HepG2 (cell line): ENCODE measurements around the gene MIDN. TPM values are rescaled to one million over a fixed set of nuclear protein-coding genes. Genes with fewer than 3 reads are reported as not detected.

Experiments
- AGO1 ChIP-seq: fragments of 200-400 bp; formaldehyde crosslinking; IDR thresholded peaks from 2 replicates; pipeline ENCODE4 v1.6.1; 2017; ENCODE audit warnings: mild to moderate bottlenecking, low read depth, low read length, moderate library complexity; ENCODE audit not compliant: poor library complexity, severe bottlenecking
- ARNTL ChIP-seq: sonication (generic); formaldehyde crosslinking; IDR thresholded peaks from 2 replicates; pipeline ENCODE4 v1.4.0; 2020; ENCODE audit warnings: mild to moderate bottlenecking, missing genetic modification reagents
- GATAD1 ChIP-seq: IDR thresholded peaks from 2 replicates; pipeline ENCODE4 v1.6.1; 2016; ENCODE audit warnings: missing genetic modification reagents, missing compliant biosample characterization
- JUNB ChIP-seq: sonication (generic); formaldehyde crosslinking; IDR thresholded peaks from 2 replicates; pipeline ENCODE4 v1.8.0; 2022; ENCODE audit warnings: missing genetic modification reagents, mild to moderate bottlenecking, borderline replicate concordance
- NONO ChIP-seq, 2 experiments: fragments of 450-650 bp in 1 of 2; sonication (generic) in 1 of 2; formaldehyde crosslinking in 1 of 2; IDR thresholded peaks in 1 of 2; conservative IDR thresholded peaks in 1 of 2; 2 replicates each; pipeline versions ENCODE4 v1.6.1 to v1.8.0; 2017 to 2022; ENCODE audit warnings: mild to moderate bottlenecking in 1 of 2, missing genetic modification reagents in 1 of 2, moderate library complexity in 1 of 2
- SALL1 ChIP-seq: sonication (generic); formaldehyde crosslinking; IDR thresholded peaks from 2 replicates; pipeline ENCODE4 v1.8.0; 2022; ENCODE audit warnings: mild to moderate bottlenecking, missing genetic modification reagents
- SKI ChIP-seq: fragments of 450-650 bp; IDR thresholded peaks from one replicate; pipeline ENCODE4 v1.6.1; 2018; ENCODE audit warnings: mild to moderate bottlenecking; ENCODE audit not compliant: partially characterized antibody
- ZKSCAN8 ChIP-seq: IDR thresholded peaks from 2 replicates; pipeline ENCODE4 v1.6.1; 2016; ENCODE audit warnings: borderline replicate concordance, missing genetic modification reagents, missing compliant biosample characterization
- ZNF44 ChIP-seq: sonication (generic); formaldehyde crosslinking; IDR thresholded peaks from 2 replicates; pipeline ENCODE4 v1.5.1; 2020; ENCODE audit warnings: mild to moderate bottlenecking, missing genetic modification reagents
- ZNF839 ChIP-seq: sonication (generic); formaldehyde crosslinking; IDR thresholded peaks from 2 replicates; pipeline ENCODE4 v1.4.0; 2020; ENCODE audit warnings: missing genetic modification reagents, mild to moderate bottlenecking, borderline replicate concordance
- polyA plus RNA-seq, 8 experiments: library from polyadenylated mRNA; depleted of rRNA in 3 of 8; stranded (reverse) in 7 of 8; unstranded in 1 of 8; fragments of >200 nt; fragmentation: Illumina TruSeq in 4 of 8; extraction: Trizol in 4 of 8; gene quantifications; 2 replicates each; pipeline versions ENCODE4 v1.2.1 to v1.2.3, GENCODE V29; 2011 to 2016; ENCODE audit warnings: low read depth in 4 of 8, missing spikeins in 1 of 8, mixed read lengths in 1 of 8; ENCODE audit not compliant: insufficient read depth in 1 of 8
- total RNA-seq, 5 experiments: library from RNA; depleted of rRNA; stranded (reverse); fragments of >200 nt; fragmentation: Illumina TruSeq; extraction: Trizol; gene quantifications; 2 replicates each; pipeline ENCODE4 v1.2.3, GENCODE V29; 2016; ENCODE audit warnings: low read depth in 1 of 5
- TF ChIP-seq, protein P1 (sequence below): sonication (generic); formaldehyde crosslinking; IDR thresholded peaks from 2 replicates; pipeline ENCODE4 v1.4.0; 2020; ENCODE audit warnings: missing genetic modification reagents
- TF ChIP-seq, protein P2 (sequence below): sonication (generic); formaldehyde crosslinking; conservative IDR thresholded peaks from 2 replicates; pipeline ENCODE4 v1.8.0; 2022; ENCODE audit warnings: mild to moderate bottlenecking, moderate library complexity, missing genetic modification reagents
- TF ChIP-seq, protein P3 (sequence below): sonication (generic); formaldehyde crosslinking; IDR thresholded peaks from 2 replicates; pipeline ENCODE4 v1.5.1; 2020; ENCODE audit warnings: mild to moderate bottlenecking, missing genetic modification reagents, moderate library complexity
- TF ChIP-seq, protein P4 (sequence below), 2 experiments: sonication (generic) in 1 of 2; formaldehyde crosslinking in 1 of 2; IDR thresholded peaks; 2 replicates each; pipeline versions ENCODE4 v1.4.0 to v1.6.1; 2016 to 2020; ENCODE audit warnings: borderline replicate concordance in 1 of 2, low read depth in 1 of 2, mild to moderate bottlenecking in 1 of 2, missing genetic modification reagents in 1 of 2

MIDN gene
- total and polyA plus RNA-seq, 2 of the 13 experiments (the other 11 are each of a cell fraction or from before 2014, with no cell fraction given) = 8.4 to 18.0 TPM

DNA sequence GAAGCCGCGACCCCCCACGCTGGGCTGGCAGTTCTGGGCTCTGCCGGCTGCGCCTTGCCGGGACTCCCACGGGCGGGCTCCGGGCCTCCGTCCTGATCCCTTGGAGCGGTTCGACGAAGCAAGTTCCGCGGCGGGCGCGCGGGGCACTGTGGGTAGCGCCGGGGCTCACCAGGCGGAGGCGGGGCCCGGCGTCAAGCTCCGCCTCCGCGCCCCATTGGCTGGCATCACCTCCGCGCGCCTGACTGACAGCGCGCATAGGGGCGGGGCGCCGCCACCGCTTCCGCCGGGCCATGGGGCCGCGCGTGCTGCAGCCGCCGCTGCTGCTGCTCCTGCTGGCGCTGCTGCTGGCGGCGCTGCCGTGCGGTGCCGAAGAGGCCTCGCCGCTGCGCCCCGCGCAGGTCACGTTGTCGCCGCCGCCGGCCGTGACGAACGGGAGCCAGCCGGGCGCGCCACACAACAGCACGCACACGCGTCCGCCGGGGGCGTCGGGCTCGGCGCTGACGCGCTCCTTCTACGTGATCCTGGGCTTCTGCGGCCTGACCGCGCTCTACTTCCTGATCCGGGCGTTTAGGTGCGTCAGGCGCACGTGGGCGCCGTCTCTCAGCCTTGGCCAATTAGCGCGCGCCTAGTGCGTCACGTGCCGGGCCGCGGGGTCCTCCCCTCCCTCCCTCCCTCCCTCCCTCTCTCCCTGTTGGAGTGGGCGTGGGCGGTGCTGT is 27.0 kb downstream of the MIDN start, which contains the start of gene FAM174C (continued):
- TF ChIP-seq, protein P1, sequence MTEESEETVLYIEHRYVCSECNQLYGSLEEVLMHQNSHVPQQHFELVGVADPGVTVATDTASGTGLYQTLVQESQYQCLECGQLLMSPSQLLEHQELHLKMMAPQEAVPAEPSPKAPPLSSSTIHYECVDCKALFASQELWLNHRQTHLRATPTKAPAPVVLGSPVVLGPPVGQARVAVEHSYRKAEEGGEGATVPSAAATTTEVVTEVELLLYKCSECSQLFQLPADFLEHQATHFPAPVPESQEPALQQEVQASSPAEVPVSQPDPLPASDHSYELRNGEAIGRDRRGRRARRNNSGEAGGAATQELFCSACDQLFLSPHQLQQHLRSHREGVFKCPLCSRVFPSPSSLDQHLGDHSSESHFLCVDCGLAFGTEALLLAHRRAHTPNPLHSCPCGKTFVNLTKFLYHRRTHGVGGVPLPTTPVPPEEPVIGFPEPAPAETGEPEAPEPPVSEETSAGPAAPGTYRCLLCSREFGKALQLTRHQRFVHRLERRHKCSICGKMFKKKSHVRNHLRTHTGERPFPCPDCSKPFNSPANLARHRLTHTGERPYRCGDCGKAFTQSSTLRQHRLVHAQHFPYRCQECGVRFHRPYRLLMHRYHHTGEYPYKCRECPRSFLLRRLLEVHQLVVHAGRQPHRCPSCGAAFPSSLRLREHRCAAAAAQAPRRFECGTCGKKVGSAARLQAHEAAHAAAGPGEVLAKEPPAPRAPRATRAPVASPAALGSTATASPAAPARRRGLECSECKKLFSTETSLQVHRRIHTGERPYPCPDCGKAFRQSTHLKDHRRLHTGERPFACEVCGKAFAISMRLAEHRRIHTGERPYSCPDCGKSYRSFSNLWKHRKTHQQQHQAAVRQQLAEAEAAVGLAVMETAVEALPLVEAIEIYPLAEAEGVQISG (CRISPR knock-in tag) = peak; percentile 88
- TF ChIP-seq SALL1 (CRISPR knock-in tag) = peak; percentile 68; the same call in 1 of the 2 replicates
- TF ChIP-seq AGO1 = peak; percentile 99
- peak; percentile 83 for TF ChIP-seq ARNTL (CRISPR knock-in tag)
- no peak for TF ChIP-seq ZNF839
- peak; percentile 14 for TF ChIP-seq SKI
- no peak for TF ChIP-seq NONO (IDR thresholded peaks at IDR 0.05)
- TF ChIP-seq NONO (CRISPR knock-in tag; conservative IDR thresholded peaks at IDR 0.05) = peak; percentile 64
- TF ChIP-seq JUNB (CRISPR knock-in tag) = peak; percentile 22; the same call in 1 of the 2 replicates
- peak; percentile 55; the same call in 1 of the 2 replicates for TF ChIP-seq ZNF44 (CRISPR knock-in tag)
- TF ChIP-seq, protein P2, sequence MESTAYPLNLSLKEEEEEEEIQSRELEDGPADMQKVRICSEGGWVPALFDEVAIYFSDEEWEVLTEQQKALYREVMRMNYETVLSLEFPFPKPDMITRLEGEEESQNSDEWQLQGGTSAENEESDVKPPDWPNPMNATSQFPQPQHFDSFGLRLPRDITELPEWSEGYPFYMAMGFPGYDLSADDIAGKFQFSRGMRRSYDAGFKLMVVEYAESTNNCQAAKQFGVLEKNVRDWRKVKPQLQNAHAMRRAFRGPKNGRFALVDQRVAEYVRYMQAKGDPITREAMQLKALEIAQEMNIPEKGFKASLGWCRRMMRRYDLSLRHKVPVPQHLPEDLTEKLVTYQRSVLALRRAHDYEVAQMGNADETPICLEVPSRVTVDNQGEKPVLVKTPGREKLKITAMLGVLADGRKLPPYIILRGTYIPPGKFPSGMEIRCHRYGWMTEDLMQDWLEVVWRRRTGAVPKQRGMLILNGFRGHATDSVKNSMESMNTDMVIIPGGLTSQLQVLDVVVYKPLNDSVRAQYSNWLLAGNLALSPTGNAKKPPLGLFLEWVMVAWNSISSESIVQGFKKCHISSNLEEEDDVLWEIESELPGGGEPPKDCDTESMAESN (CRISPR knock-in tag) = peak; percentile 89
- peak; percentile 77 for TF ChIP-seq GATAD1
- TF ChIP-seq, protein P3, sequence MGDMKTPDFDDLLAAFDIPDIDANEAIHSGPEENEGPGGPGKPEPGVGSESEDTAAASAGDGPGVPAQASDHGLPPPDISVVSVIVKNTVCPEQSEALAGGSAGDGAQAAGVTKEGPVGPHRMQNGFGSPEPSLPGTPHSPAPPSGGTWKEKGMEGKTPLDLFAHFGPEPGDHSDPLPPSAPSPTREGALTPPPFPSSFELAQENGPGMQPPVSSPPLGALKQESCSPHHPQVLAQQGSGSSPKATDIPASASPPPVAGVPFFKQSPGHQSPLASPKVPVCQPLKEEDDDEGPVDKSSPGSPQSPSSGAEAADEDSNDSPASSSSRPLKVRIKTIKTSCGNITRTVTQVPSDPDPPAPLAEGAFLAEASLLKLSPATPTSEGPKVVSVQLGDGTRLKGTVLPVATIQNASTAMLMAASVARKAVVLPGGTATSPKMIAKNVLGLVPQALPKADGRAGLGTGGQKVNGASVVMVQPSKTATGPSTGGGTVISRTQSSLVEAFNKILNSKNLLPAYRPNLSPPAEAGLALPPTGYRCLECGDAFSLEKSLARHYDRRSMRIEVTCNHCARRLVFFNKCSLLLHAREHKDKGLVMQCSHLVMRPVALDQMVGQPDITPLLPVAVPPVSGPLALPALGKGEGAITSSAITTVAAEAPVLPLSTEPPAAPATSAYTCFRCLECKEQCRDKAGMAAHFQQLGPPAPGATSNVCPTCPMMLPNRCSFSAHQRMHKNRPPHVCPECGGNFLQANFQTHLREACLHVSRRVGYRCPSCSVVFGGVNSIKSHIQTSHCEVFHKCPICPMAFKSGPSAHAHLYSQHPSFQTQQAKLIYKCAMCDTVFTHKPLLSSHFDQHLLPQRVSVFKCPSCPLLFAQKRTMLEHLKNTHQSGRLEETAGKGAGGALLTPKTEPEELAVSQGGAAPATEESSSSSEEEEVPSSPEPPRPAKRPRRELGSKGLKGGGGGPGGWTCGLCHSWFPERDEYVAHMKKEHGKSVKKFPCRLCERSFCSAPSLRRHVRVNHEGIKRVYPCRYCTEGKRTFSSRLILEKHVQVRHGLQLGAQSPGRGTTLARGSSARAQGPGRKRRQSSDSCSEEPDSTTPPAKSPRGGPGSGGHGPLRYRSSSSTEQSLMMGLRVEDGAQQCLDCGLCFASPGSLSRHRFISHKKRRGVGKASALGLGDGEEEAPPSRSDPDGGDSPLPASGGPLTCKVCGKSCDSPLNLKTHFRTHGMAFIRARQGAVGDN (CRISPR knock-in tag) = peak; percentile 92
- TF ChIP-seq, protein P4, sequence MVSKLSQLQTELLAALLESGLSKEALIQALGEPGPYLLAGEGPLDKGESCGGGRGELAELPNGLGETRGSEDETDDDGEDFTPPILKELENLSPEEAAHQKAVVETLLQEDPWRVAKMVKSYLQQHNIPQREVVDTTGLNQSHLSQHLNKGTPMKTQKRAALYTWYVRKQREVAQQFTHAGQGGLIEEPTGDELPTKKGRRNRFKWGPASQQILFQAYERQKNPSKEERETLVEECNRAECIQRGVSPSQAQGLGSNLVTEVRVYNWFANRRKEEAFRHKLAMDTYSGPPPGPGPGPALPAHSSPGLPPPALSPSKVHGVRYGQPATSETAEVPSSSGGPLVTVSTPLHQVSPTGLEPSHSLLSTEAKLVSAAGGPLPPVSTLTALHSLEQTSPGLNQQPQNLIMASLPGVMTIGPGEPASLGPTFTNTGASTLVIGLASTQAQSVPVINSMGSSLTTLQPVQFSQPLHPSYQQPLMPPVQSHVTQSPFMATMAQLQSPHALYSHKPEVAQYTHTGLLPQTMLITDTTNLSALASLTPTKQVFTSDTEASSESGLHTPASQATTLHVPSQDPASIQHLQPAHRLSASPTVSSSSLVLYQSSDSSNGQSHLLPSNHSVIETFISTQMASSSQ (IDR thresholded peaks at IDR 0.05; ENCODE audit: low read depth) = no peak
- TF ChIP-seq, protein P4 (CRISPR knock-in tag; IDR thresholded peaks at IDR 0.05; ENCODE audit: borderline replicate concordance) = peak; percentile 8; the same call in 1 of the 2 replicates
- TF ChIP-seq ZKSCAN8 (CRISPR knock-in tag) = no peak
